Muscle of leg (tissue), 11 donors: ENCODE measurements around the gene CDK17. TPM values are rescaled to one million over a fixed set of nuclear protein-coding genes. Genes with fewer than 3 reads are reported as not detected.

Experiments
- DNase-seq: peaks from one replicate; pipeline ENCODE4 v3.0.0; 2013
- H3K27ac ChIP-seq: one replicate; pipeline ENCODE4 v1.5.1; 2013; ENCODE audit warnings: mild to moderate bottlenecking, low read length, control low read depth
- H3K27me3 ChIP-seq: one replicate; pipeline ENCODE4 v1.6.1; 2013; ENCODE audit warnings: low read length; ENCODE audit not compliant: control insufficient read depth, insufficient read depth
- H3K36me3 ChIP-seq: one replicate; pipeline ENCODE4 v1.6.1; 2013; ENCODE audit warnings: low read length; ENCODE audit not compliant: control insufficient read depth, insufficient read depth
- H3K4me1 ChIP-seq: one replicate; pipeline ENCODE4 v1.6.1; 2013; ENCODE audit warnings: low read length; ENCODE audit not compliant: control insufficient read depth, insufficient read depth
- H3K4me3 ChIP-seq: one replicate; pipeline ENCODE4 v1.5.1; 2013; ENCODE audit warnings: low read length, control low read depth
- H3K9me3 ChIP-seq: replicated peaks from 2 replicates; pipeline ENCODE4 v1.6.1; 2013; ENCODE audit warnings: low read depth, low read length; ENCODE audit not compliant: control insufficient read depth
- WGBS: methylation state at CpG from one replicate; pipeline ENCODE4 v1.1.5; 2013; ENCODE audit warnings: missing lambda C conversion rate; ENCODE audit not compliant: insufficient coverage; 5-methylcytosine and 5-hydroxymethylcytosine counted together
- polyA plus RNA-seq, 8 donors: library from polyadenylated mRNA; unstranded; fragments of 120-200 nt; gene quantifications; one replicate each; pipeline versions ENCODE4 v1.2.1 to v1.2.3, GENCODE V29; 2013; ENCODE audit warnings: inconsistent platforms in 1 of 8, low replicate concordance in 1 of 8; ENCODE audit not compliant: insufficient read length in 8 of 8, insufficient read depth in 1 of 8
- total RNA-seq: library from RNA; stranded (reverse); fragments of 120-200 nt; gene quantifications from one replicate; pipeline ENCODE4 v1.2.4, GENCODE V29; 2013

Gene CDK17
- total and polyA plus RNA-seq, 9 donors = 23.4 to 31.0 (median 25.7) TPM

GRCh38 chr12:96375841-96376604 is 24.2 kb downstream of the CDK17 start:
- Histone ChIP-seq H3K36me3 (no peaks in the 10 kb centered on the region), H3K27me3 (no peaks in the 10 kb centered on the region), H3K27ac (no peak overlapping the region), H3K4me1 (peaks cover 5% of the 10 kb centered on the region), H3K4me3 (no peak overlapping the region), H3K9me3 (peaks cover 3% of the 10 kb centered on the region)
- no CpG with 5 or more reads among the region's 1 CpG for WGBS
- no peak for DNase-seq

- Histone ChIP-seq H3K36me3 (no peaks in the 10 kb centered on the region), H3K4me1 (peaks cover 5% of the 10 kb centered on the region), H3K27me3 (no peaks in the 10 kb centered on the region), H3K9me3 (peaks cover 3% of the 10 kb centered on the region), H3K27ac (no peak overlapping the region), H3K4me3 (no peak overlapping the region)
- DNase-seq = no peak
These were observed 25.1 kb downstream of the CDK17 start for GRCh38 chr12:96375170-96375569.

GRCh38 chr12:96371790-96372699 is 28.2 kb downstream of the CDK17 start:
- no peaks in the 10 kb centered on the region for H3K9me3 ChIP-seq
- H3K27me3 ChIP-seq = no peaks in the 10 kb centered on the region
- H3K4me3 ChIP-seq = no peak overlapping the region
- peak overlapping the region; percentile 36 for H3K27ac ChIP-seq
- H3K36me3 ChIP-seq = no peaks in the 10 kb centered on the region
- peak; percentile 71 for DNase-seq
- H3K4me1 ChIP-seq = peaks cover 9% of the 10 kb centered on the region
- WGBS = no CpG with 5 or more reads among the region's 2 CpGs

GRCh38 chr12:96371138-96371789 is 29.0 kb downstream of the CDK17 start:
- DNase-seq = no peak
- 88% methylated on average over 1 of the region's 5 CpGs for WGBS

GRCh38 chr12:96368687-96369086 is 31.6 kb downstream of the CDK17 start:
- Histone ChIP-seq H3K27ac (peak overlapping the region; percentile 69), H3K4me3 (no peak overlapping the region), H3K4me1 (peaks cover 9% of the 10 kb centered on the region), H3K9me3 (no peaks in the 10 kb centered on the region), H3K36me3 (no peaks in the 10 kb centered on the region), H3K27me3 (no peaks in the 10 kb centered on the region)
- DNase-seq = no peak
- no CpG with 5 or more reads among the region's 1 CpG for WGBS

More at GRCh38 chr12:96371138-96371789, 29.0 kb downstream of the CDK17 start:
- no peaks in the 10 kb centered on the region for H3K36me3 ChIP-seq
- no peak overlapping the region for H3K27ac ChIP-seq
- no peaks in the 10 kb centered on the region for H3K27me3 ChIP-seq
- peaks cover 9% of the 10 kb centered on the region for H3K4me1 ChIP-seq
- H3K9me3 ChIP-seq = no peaks in the 10 kb centered on the region
- H3K4me3 ChIP-seq = no peak overlapping the region

GRCh38 chr12:96368233-96368632 is 32.0 kb downstream of the CDK17 start:
- DNase-seq = peak; percentile 78
- WGBS = no CpG with 5 or more reads among the region's 2 CpGs
- Histone ChIP-seq H3K4me1 (peaks cover 8% of the 10 kb centered on the region), H3K4me3 (no peak overlapping the region), H3K36me3 (no peaks in the 10 kb centered on the region), H3K27ac (peak overlapping the region; percentile 69), H3K27me3 (no peaks in the 10 kb centered on the region), H3K9me3 (no peaks in the 10 kb centered on the region)

- peaks cover 4% of the 10 kb centered on the region for H3K4me1 ChIP-seq
- H3K27ac ChIP-seq = no peak overlapping the region
- DNase-seq = no peak
- H3K36me3 ChIP-seq = no peaks in the 10 kb centered on the region
- no CpG with 5 or more reads among the region's 2 CpGs for WGBS
- H3K9me3 ChIP-seq = no peaks in the 10 kb centered on the region
- H3K4me3 ChIP-seq = no peak overlapping the region
- no peaks in the 10 kb centered on the region for H3K27me3 ChIP-seq
These were observed 33.9 kb downstream of the CDK17 start for GRCh38 chr12:96366381-96366654.

- H3K27ac ChIP-seq = peak overlapping the region; percentile 13
- peaks cover 4% of the 10 kb centered on the region for H3K4me1 ChIP-seq
- no CpG with 5 or more reads among the region's 2 CpGs for WGBS
- H3K9me3 ChIP-seq = no peaks in the 10 kb centered on the region
- no peak overlapping the region for H3K4me3 ChIP-seq
- no peaks in the 10 kb centered on the region for H3K36me3 ChIP-seq
- peak; percentile 36 for DNase-seq
- no peaks in the 10 kb centered on the region for H3K27me3 ChIP-seq
These were observed 34.4 kb downstream of the CDK17 start for GRCh38 chr12:96365604-96366380.

GRCh38 chr12:96364092-96364700 is 36.0 kb downstream of the CDK17 start:
- Histone ChIP-seq H3K4me1 (peaks cover 4% of the 10 kb centered on the region), H3K9me3 (no peaks in the 10 kb centered on the region), H3K4me3 (no peak overlapping the region), H3K27me3 (no peaks in the 10 kb centered on the region), H3K27ac (no peak overlapping the region), H3K36me3 (no peaks in the 10 kb centered on the region)
- WGBS = 67% methylated on average over 1 of the region's 3 CpGs
- DNase-seq = no peak
